Measurements from ENCODE around the gene TRAPPC12. TPM values are rescaled to one million over a fixed set of nuclear protein-coding genes. Genes with fewer than 3 reads are reported as not detected.

Gene TRAPPC12
- 66.9 and 80.0 TPM in 2 replicates for total RNA-seq

GRCh38 chr2:3379647-3380534, at the start of gene TRAPPC12:
TSS of gene TRAPPC12 (plus strand) at chr2:3379694. CDS start at chr2:3387624, 7,930 bp downstream.

GRCh38 chr2:3377612-3378432, 1.7 kb upstream of the TRAPPC12 start, which contains the start of gene EIPR1:
TSS of gene EIPR1 (minus strand) at chr2:3377818. CDS start at chr2:3377689, 129 bp downstream.

GRCh38 chr2:3519255-3520205, 140.0 kb downstream of the TRAPPC12 start, which contains the start of gene ADI1:
TSS of gene ADI1 (minus strand) at chr2:3519531. CDS start at chr2:3519487, 44 bp downstream.

Other genes with a start within 250 kb of the TRAPPC12 start
- 34.2 and 34.5 TPM in 2 replicates for gene EIPR1, start 1.9 kb upstream of the TRAPPC12 start, total RNA-seq
- 43.7 and 45.2 TPM in 2 replicates for gene ADI1, start 139.8 kb downstream of the TRAPPC12 start, total RNA-seq
- 26.1 and 38.5 TPM in 2 replicates for gene RNASEH1, start 178.6 kb downstream of the TRAPPC12 start, total RNA-seq
- 1,235 and 1,705 TPM in 2 replicates for gene RPS7, start 195.6 kb downstream of the TRAPPC12 start, total RNA-seq
- 0.37 and 0.59 TPM in 2 replicates for gene COLEC11, start 215.4 kb downstream of the TRAPPC12 start, total RNA-seq

All from subcutaneous preadipocyte (primary cell).